GM19239 (cell line): ENCODE measurements around the gene NXPE3.

Source experiments
- DNase-seq: peaks from one replicate; pipeline ENCODE4 v3.0.0; 2011; ENCODE audit warnings: low spot score; ENCODE audit not compliant: insufficient read length
- FAIRE-seq: peaks from 2 replicates; lab custom pipeline; 2011; peaks lifted over from hg19 to GRCh38; lab: Jason Lieb, UNC

The NXPE3 gene

DNA sequence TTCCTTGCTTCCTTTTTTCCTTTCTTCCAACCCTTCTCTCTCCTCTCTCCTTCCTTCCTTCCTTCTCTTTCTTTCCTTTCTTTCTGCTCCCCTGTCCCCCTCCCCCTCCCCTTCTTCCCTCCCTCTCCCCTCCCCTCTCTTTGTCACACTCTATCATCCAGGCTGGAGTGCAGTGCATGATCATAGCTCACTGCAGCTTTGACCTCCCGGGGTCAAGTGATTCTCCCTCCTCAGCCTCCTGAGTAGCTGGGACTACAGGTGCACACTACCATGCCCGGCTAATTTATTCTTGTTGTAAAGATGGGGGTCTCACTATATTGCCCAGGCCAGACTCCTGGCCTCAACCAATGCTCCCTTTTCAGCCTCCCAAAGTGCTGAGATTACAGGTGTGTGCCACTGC is 89.0 kb downstream of the NXPE3 start:
- FAIRE-seq, result no peak

DNA sequence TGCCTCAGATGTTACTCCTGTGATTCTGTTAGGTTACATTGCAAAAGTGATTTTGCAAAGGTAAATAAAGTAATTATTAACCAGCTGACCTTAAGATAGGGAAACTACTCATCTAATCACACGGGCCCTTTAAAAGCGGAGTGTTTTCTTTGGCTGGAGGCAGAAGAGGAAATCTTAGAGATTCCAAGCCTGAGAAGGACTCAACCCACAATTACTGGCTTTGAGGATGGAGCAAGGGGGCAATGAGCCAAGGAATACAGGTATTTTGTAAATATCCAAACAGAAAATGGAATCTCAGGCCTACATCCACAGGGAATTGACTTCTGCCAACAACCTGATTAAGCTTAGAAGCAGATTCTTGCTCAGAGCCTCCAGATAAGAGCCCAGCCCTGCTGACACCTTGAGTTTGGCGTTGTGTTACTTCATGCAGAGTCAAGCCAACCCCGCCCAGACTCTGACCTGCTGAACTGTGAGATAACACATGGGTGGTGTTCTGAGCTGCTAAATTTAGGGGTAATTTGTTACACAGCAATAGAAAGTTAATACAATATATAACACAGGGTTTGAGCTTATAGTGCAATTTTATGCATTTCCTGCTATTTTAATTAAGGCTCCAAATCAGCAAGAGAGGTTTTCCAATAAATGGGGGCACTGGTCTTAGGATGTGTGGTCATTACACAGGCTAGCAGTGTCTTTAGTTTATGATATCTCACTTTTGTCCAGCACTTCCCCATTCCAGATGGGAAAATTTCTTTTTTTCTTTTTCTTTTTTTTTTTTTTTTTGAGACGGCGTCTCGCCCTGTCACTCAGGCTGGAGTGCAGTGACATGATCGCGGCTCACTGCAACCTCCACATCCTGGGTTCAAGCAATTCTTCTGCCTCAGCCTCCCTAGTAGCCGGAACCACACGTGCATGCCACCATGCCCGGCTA is 89.8 kb downstream of the NXPE3 start:
- no peak for FAIRE-seq
- DNase-seq, result no peak

More for the DNA sequence above, 89.0 kb downstream of the NXPE3 start:
- no peak for DNase-seq

DNA sequence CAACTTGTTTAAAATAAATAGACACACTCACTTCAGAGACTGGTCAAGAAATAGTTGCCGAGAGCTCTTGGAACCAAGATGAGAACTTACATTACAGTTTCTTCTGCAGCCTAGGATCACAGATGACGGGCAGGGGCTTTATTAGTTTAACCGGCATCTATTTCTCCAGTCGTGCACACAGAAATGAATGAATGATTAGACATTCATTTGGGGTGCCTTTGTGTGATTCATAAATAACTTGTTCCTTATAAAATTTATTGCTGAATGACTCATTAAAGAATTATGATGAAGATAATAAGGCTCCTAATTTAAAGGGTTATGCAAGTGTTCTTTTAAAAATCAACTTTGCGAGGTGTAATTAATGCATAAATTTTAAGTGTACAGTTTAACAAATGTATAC is 91.1 kb downstream of the NXPE3 start:
- FAIRE-seq, result no peak

DNA sequence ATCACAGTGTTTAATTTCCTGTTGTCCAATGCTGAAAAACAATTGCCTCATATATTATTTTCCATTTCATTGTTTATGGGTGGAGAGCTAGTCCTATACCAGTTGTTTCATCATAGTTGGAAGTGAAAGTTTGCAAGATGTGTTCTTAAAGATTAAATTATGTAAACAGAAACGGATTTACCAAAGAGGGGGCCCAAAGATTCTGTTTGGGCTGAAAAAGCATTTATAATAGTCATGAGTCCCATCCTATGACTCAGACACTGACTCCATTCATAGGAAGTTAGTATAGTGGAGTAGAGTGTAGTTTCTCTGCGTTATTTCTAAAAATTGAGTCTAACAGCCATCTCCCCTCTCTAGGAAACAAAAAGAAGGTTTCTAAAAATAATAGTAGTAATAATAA is 94.6 kb downstream of the NXPE3 start:
- no peak for FAIRE-seq
- no peak for DNase-seq

More for the DNA sequence above, 91.1 kb downstream of the NXPE3 start:
- no peak for DNase-seq

DNA sequence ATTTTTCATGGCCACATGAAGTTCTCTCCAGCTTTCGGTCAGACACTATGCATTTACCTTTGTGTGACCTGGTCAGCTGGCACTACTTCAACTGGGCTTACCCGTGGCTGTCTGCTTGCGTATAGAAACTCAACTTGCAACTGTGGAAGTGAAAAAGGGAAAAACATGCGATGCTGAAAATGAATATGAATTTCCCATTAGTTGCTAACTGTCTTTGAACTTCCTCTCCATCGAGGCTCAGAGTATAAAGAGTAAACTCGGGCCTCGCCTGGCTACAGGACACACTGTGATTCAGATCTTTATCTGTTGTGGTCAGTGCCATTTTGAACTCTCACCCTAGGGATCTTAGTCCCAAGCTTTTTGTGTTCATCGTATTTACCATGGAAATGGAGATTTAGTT is 97.1 kb downstream of the NXPE3 start:
- no peak for DNase-seq
- FAIRE-seq, result peak; percentile 66
